OCI-LY3 (cell line): ENCODE results near the gene SELPLG.

Source experiments
- EZH2phosphoT487 ChIP-seq: fragments of 200-600 bp; shearing (Covaris generic); IDR thresholded peaks from 2 replicates; pipeline ENCODE4 v1.6.1; 2018; ENCODE audit warnings: antibody characterized with exemption, mixed run types, low read depth
- TF ChIP-seq, protein P1 (sequence below): fragments of 200-600, 300-600 bp; sonication (generic); IDR thresholded peaks from 2 replicates; pipeline ENCODE4 v1.5.1; 2014; ENCODE audit warnings: antibody characterized with exemption, low read length, low read depth

DNA sequence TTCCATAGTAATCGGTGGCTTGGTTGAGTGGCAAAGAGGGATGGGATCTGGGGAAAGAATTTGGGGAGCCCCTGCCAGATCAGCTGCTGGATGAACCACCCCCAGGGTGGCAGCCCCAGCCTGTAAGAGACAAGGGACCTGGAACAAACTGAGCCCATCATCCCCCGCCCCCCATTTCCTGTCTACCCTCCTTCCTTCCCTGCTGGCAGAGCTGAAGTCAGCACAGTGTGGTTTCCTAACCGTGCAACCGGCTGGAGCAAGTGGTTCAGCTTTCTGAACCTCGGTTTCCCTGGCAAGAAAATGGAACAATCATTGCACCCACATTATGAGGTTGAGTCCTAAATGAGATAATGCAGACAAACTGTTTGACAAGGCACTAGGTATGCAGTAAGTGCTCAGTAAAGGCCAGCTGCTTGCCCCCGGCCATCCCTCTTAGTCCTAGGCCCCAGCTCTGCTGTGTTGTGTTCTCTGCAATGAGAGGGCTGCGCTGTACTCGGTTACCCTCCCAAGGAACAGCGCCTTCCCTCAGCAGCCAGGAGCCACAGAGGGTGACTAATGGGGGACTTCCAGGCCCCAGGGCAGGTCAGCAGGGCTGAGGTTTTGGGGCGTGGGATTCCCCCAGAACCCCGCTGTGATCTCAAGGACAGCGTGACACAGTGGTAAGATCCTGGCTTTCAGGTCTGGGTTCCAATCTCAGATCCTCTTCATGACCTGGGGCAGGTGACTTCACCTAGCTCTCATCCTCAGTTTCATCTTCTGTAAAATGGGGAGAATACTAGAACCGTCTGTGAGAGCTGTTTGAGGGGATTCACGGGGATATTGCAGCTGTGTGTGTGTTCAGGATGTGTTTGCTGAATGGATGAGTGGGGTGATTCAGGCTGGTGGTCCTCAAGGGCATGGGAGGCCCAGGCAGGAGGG lies 16.5 kb downstream of the SELPLG start:
- TF ChIP-seq, protein P1, sequence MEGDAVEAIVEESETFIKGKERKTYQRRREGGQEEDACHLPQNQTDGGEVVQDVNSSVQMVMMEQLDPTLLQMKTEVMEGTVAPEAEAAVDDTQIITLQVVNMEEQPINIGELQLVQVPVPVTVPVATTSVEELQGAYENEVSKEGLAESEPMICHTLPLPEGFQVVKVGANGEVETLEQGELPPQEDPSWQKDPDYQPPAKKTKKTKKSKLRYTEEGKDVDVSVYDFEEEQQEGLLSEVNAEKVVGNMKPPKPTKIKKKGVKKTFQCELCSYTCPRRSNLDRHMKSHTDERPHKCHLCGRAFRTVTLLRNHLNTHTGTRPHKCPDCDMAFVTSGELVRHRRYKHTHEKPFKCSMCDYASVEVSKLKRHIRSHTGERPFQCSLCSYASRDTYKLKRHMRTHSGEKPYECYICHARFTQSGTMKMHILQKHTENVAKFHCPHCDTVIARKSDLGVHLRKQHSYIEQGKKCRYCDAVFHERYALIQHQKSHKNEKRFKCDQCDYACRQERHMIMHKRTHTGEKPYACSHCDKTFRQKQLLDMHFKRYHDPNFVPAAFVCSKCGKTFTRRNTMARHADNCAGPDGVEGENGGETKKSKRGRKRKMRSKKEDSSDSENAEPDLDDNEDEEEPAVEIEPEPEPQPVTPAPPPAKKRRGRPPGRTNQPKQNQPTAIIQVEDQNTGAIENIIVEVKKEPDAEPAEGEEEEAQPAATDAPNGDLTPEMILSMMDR, result no peak
- no peak for TF ChIP-seq EZH2phosphoT487
